GM12875 (cell line): ENCODE measurements around the gene SRA1.

ENCODE experiments used
- H3K4me3 ChIP-seq: one replicate; pipeline ENCODE4 v1.5.1; 2011; ENCODE audit warnings: low read depth, low read length, control low read depth
- CTCF ChIP-seq: IDR thresholded peaks from 2 replicates; pipeline ENCODE4 v1.5.1; 2011; ENCODE audit warnings: low read depth, mild to moderate bottlenecking, control low read depth, inconsistent platforms, low read length, moderate library complexity, borderline replicate concordance; ENCODE audit not compliant: insufficient read depth

SRA1 gene

GRCh38 chr5:140570058-140570457, 12.8 kb upstream of the SRA1 start:
- TF ChIP-seq CTCF = no peak
- H3K4me3 ChIP-seq = no peak overlapping the region

- no peak overlapping the region for H3K4me3 ChIP-seq
- TF ChIP-seq CTCF = no peak
Observed at GRCh38 chr5:140569197-140569596, 11.9 kb upstream of the SRA1 start.

- no peak for TF ChIP-seq CTCF
- no peak overlapping the region for H3K4me3 ChIP-seq
Observed at GRCh38 chr5:140568443-140569063, 11.3 kb upstream of the SRA1 start.

- H3K4me3 ChIP-seq = no peak overlapping the region
- TF ChIP-seq CTCF = no peak
Observed at GRCh38 chr5:140567871-140568270, 10.6 kb upstream of the SRA1 start.

- TF ChIP-seq CTCF = no peak
- no peak overlapping the region for H3K4me3 ChIP-seq
Observed at GRCh38 chr5:140567136-140567818, 10.0 kb upstream of the SRA1 start.

GRCh38 chr5:140566665-140567064, 9.4 kb upstream of the SRA1 start:
- no peak overlapping the region for H3K4me3 ChIP-seq

More at GRCh38 chr5:140566665-140567064, 9.4 kb upstream of the SRA1 start:
- TF ChIP-seq CTCF = no peak
